ENCODE measurements around the gene ILKAP.

GRCh38 chr2:238233625-238234024 lies 30.1 kb upstream of the ILKAP start:
- TF ChIP-seq CTCF (IDR thresholded peaks at IDR 0.05; ENCODE audit: low read length), result no peak
- no peak for TF ChIP-seq EZH2 (IDR thresholded peaks at IDR 0.05; ENCODE audit: borderline replicate concordance, low read length)
